Neural progenitor cell (in vitro differentiated cells): Measurements from ENCODE around the gene TMEM243. TPM values are rescaled to one million over a fixed set of nuclear protein-coding genes. Genes with fewer than 3 reads are reported as not detected.

Source experiments
- DNase-seq: peaks from one replicate; pipeline ENCODE4 v3.0.0-alpha.2; 2016; ENCODE audit warnings: low spot score
- H2AFZ ChIP-seq: fragments of 200-600 bp; sonication (generic); replicated peaks from 2 replicates; pipeline ENCODE4 v1.6.1; 2016; ENCODE audit warnings: antibody characterized with exemption
- H3F3A ChIP-seq: fragments of 200-600 bp; sonication (generic); 2 replicates; pipeline ENCODE4 v1.6.1; 2016; ENCODE audit warnings: antibody characterized with exemption, low read depth
- H3K27ac ChIP-seq: fragments of 200-600 bp; sonication (generic); 2 replicates; pipeline ENCODE4 v1.5.1; 2016; ENCODE audit warnings: mild to moderate bottlenecking
- H3K27me3 ChIP-seq: fragments of 200-600 bp; sonication (generic); 2 replicates; pipeline ENCODE4 v1.6.1; 2016; ENCODE audit warnings: mild to moderate bottlenecking, moderate library complexity
- H3K36me3 ChIP-seq: fragments of 200-600 bp; sonication (generic); 2 replicates; pipeline ENCODE4 v1.5.1; 2016
- H3K4me1 ChIP-seq: fragments of 200-600 bp; sonication (generic); 2 replicates; pipeline ENCODE4 v1.6.1; 2016; ENCODE audit warnings: mixed run types
- H3K4me2 ChIP-seq: fragments of 200-600 bp; sonication (generic); 2 replicates; pipeline ENCODE4 v1.6.1; 2016
- H3K4me3 ChIP-seq: fragments of 200-600 bp; sonication (generic); 2 replicates; pipeline ENCODE4 v1.5.1; 2016
- H3K79me2 ChIP-seq: fragments of 200-600 bp; sonication (generic); 2 replicates; pipeline ENCODE4 v1.6.1; 2016; ENCODE audit warnings: low read depth
- H3K9ac ChIP-seq: fragments of 200-600 bp; sonication (generic); 2 replicates; pipeline ENCODE4 v1.6.1; 2016
- H3K9me3 ChIP-seq: fragments of 200-600 bp; sonication (generic); 2 replicates; pipeline ENCODE4 v1.5.1; 2016; ENCODE audit warnings: low read depth
- H4K20me1 ChIP-seq: fragments of 200-600 bp; sonication (generic); 2 replicates; pipeline ENCODE4 v1.6.1; 2016; ENCODE audit warnings: low read depth
- H3K27ac Mint-ChIP-seq: 3 replicates; pipeline ENCODE4 v1.8.0; 2021; ENCODE audit warnings: mixed read lengths
- H3K27me3 Mint-ChIP-seq: 2 replicates; pipeline ENCODE4 v1.8.0; 2022; ENCODE audit warnings: low read depth, mild to moderate bottlenecking, inconsistent platforms, moderate library complexity, mixed read lengths; ENCODE audit not compliant: insufficient read depth
- H3K36me3 Mint-ChIP-seq: 3 replicates; pipeline ENCODE4 v1.8.0; 2021; ENCODE audit warnings: mixed read lengths
- H3K4me1 Mint-ChIP-seq: 3 replicates; pipeline ENCODE4 v1.8.0; 2021; ENCODE audit warnings: mixed read lengths
- H3K4me3 Mint-ChIP-seq: 3 replicates; pipeline ENCODE4 v1.8.0; 2021; ENCODE audit warnings: mild to moderate bottlenecking, moderate library complexity, mixed read lengths
- H3K9me3 Mint-ChIP-seq: 3 replicates; pipeline ENCODE4 v1.8.0; 2020; ENCODE audit warnings: mixed read lengths
- CTCF ChIP-seq: fragments of 200-600 bp; sonication (generic); IDR thresholded peaks from 2 replicates; pipeline ENCODE4 v1.5.1; 2017; ENCODE audit warnings: antibody characterized with exemption, mild to moderate bottlenecking
- EZH2 ChIP-seq: fragments of 200-600 bp; sonication (generic); IDR thresholded peaks from 2 replicates; pipeline ENCODE4 v1.6.1; 2017; ENCODE audit warnings: antibody characterized with exemption, mild to moderate bottlenecking, moderate library complexity
- EZH2phosphoT487 ChIP-seq: fragments of 200-600 bp; sonication (generic); IDR thresholded peaks from 2 replicates; pipeline ENCODE4 v1.6.1; 2017; ENCODE audit warnings: antibody characterized with exemption
- total RNA-seq: library from RNA; depleted of rRNA; stranded (reverse); fragments of >200 nt; gene quantifications from 2 replicates; pipeline ENCODE4 v1.2.3, GENCODE V29; 2015; ENCODE audit warnings: low replicate concordance

Gene TMEM243
- total RNA-seq, 1 donor from 2014 or later, result 30.6 TPM

DNA sequence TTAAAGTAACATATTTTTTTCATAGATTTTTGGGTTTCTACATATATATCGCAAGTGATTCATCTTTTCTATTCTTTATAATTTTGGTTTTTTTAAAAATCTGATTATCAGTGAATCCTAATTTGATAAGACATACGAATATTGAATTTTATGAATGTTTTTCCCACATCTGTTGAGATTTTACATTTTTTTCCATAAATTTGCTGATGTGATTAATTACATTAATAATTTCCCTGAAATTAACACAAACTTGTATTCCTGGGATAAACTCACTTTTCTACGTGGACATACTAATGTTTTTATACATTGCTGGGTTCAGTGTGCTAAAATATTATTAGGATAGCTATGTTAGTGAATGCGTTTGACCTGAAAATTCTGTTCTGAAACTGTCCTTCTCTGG lies 41.2 kb downstream of the TMEM243 start:
- Mint-ChIP-seq H3K27ac (no peak overlapping the region), H3K9me3 (no peaks in the 10 kb centered on the region), H3K4me3 (no peak overlapping the region), H3K27me3 (no peaks in the 10 kb centered on the region), H3K36me3 (peaks cover 47% of the 10 kb centered on the region), H3K4me1 (no peaks in the 10 kb centered on the region)
- Histone ChIP-seq H3K79me2 (peaks cover 77% of the 10 kb centered on the region), H3K9ac (no peak overlapping the region), H4K20me1 (peaks cover 28% of the 10 kb centered on the region), H3K36me3 (peaks cover 61% of the 10 kb centered on the region), H3K27ac (no peak overlapping the region), H3F3A (peaks cover 28% of the 10 kb centered on the region), H3K4me1 (no peaks in the 10 kb centered on the region), H2AFZ (no peak overlapping the region), H3K9me3 (no peaks in the 10 kb centered on the region), H3K4me3 (no peak overlapping the region), H3K27me3 (no peaks in the 10 kb centered on the region), H3K4me2 (no peak overlapping the region)
- no peak for TF ChIP-seq EZH2
- no peak for TF ChIP-seq EZH2phosphoT487
- TF ChIP-seq CTCF, result no peak
- DNase-seq, result no peak

DNA sequence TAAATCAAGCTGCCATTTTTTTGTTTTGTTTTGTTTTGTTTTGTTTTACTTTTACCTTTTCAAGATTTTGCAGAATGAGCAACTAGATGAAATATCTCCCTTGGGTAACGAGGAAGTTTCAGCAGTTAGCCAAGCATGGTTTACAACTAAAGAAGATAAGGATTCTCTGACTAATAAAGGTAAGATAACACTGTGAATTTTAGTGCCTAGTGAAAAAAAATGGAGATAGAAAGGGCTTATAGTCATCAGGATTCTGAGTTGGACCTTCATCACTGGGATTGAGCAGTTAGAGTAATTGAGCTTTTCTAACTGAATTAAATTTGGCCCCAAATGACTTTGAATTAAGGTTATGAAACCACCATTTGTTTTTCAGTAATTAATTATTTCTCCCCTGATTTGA lies 46.1 kb downstream of the TMEM243 start:
- DNase-seq, result no peak
- Histone ChIP-seq H4K20me1 (peaks cover 35% of the 10 kb centered on the region), H3K79me2 (peaks cover 79% of the 10 kb centered on the region), H3K27ac (no peak overlapping the region), H3K36me3 (peaks cover 59% of the 10 kb centered on the region), H2AFZ (no peak overlapping the region), H3K4me2 (no peak overlapping the region), H3K9me3 (no peaks in the 10 kb centered on the region), H3K4me1 (no peaks in the 10 kb centered on the region), H3K27me3 (no peaks in the 10 kb centered on the region), H3F3A (peaks cover 44% of the 10 kb centered on the region), H3K4me3 (no peak overlapping the region), H3K9ac (no peak overlapping the region)
- TF ChIP-seq EZH2 (no peak), CTCF (no peak), EZH2phosphoT487 (no peak)
- Mint-ChIP-seq H3K4me3 (no peak overlapping the region), H3K27me3 (no peaks in the 10 kb centered on the region), H3K27ac (no peak overlapping the region), H3K9me3 (no peaks in the 10 kb centered on the region), H3K4me1 (no peaks in the 10 kb centered on the region), H3K36me3 (peaks cover 48% of the 10 kb centered on the region)

DNA sequence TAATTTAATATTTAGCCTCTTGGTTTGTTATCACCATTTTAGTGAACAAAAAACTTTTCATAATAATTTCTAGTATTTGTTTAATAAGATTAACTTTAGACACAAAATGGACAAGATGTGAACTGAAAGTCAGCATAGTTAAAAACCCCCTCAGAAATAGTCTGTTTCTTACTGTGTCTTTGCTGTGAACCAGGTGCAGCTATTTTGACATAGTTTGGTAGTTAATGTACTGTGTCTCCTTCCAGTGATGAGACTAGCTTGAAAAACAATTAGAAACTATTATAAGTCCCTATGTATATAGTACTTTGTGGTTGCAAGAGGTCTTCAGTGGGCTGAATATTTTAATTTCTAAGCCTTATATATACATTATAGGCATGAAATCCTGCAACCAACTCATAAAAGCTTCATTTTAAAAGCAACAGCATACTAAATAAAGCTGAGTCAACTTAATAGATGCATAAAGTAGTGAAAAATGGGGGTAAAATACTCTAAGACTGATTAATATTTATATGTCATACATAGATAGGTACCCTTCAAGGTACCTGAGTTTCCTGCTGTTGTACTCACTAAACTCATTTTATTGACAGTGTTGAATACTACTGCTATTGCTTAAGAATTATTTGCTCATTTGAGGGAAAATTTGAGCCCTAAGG lies 48.1 kb downstream of the TMEM243 start:
- no peak overlapping the region for H3K27ac Mint-ChIP-seq
- H4K20me1 ChIP-seq, result peaks cover 44% of the 10 kb centered on the region
- TF ChIP-seq EZH2 (no peak), EZH2phosphoT487 (no peak), CTCF (no peak)
- H3K9ac ChIP-seq, result no peak overlapping the region
- H3K9me3 ChIP-seq, result no peaks in the 10 kb centered on the region
- H3K4me1 ChIP-seq, result no peaks in the 10 kb centered on the region
- H3K27me3 Mint-ChIP-seq, result no peaks in the 10 kb centered on the region
- H3K4me3 Mint-ChIP-seq, result no peak overlapping the region
- no peak overlapping the region for H3K27ac ChIP-seq
- H2AFZ ChIP-seq, result no peak overlapping the region
- peaks cover 79% of the 10 kb centered on the region for H3K79me2 ChIP-seq
- peaks cover 36% of the 10 kb centered on the region for H3F3A ChIP-seq
- DNase-seq, result no peak
- no peaks in the 10 kb centered on the region for H3K27me3 ChIP-seq
- peaks cover 73% of the 10 kb centered on the region for H3K36me3 ChIP-seq
- peaks cover 2% of the 10 kb centered on the region for H3K4me1 Mint-ChIP-seq
- H3K36me3 Mint-ChIP-seq, result peaks cover 52% of the 10 kb centered on the region
- H3K4me3 ChIP-seq, result no peak overlapping the region
- H3K9me3 Mint-ChIP-seq, result no peaks in the 10 kb centered on the region
- no peak overlapping the region for H3K4me2 ChIP-seq
